ENCODE data around the gene CA10.

CA10 gene

GRCh38 chr17:52096056-52096455 is 62.5 kb downstream of the CA10 start:
- TF ChIP-seq, protein P1, sequence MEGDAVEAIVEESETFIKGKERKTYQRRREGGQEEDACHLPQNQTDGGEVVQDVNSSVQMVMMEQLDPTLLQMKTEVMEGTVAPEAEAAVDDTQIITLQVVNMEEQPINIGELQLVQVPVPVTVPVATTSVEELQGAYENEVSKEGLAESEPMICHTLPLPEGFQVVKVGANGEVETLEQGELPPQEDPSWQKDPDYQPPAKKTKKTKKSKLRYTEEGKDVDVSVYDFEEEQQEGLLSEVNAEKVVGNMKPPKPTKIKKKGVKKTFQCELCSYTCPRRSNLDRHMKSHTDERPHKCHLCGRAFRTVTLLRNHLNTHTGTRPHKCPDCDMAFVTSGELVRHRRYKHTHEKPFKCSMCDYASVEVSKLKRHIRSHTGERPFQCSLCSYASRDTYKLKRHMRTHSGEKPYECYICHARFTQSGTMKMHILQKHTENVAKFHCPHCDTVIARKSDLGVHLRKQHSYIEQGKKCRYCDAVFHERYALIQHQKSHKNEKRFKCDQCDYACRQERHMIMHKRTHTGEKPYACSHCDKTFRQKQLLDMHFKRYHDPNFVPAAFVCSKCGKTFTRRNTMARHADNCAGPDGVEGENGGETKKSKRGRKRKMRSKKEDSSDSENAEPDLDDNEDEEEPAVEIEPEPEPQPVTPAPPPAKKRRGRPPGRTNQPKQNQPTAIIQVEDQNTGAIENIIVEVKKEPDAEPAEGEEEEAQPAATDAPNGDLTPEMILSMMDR (conservative IDR thresholded peaks at IDR 0.05): no peak
- H3K27ac ChIP-seq: no peak overlapping the region

DNA sequence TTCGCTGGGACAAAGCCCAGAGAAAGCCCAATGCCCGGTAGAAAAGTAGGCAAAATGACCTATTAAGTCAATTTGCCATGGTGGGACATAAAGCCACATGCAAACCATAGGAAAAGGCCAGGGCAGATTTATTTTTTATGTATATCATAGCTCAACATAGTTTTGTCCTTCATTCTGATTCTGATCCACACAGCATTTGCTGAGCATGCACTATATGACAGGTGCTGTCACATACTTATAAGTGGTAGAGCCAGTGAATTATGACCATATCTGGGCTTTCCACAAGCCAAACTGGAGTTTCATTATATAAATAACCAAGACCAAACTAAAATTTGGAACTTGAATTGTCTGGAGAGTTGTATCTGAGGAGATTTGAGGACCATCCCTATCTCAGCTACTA is 74.3 kb downstream of the CA10 start:
- no peak overlapping the region for H3K27ac ChIP-seq
- TF ChIP-seq, protein P1 (conservative IDR thresholded peaks at IDR 0.05): no peak

DNA sequence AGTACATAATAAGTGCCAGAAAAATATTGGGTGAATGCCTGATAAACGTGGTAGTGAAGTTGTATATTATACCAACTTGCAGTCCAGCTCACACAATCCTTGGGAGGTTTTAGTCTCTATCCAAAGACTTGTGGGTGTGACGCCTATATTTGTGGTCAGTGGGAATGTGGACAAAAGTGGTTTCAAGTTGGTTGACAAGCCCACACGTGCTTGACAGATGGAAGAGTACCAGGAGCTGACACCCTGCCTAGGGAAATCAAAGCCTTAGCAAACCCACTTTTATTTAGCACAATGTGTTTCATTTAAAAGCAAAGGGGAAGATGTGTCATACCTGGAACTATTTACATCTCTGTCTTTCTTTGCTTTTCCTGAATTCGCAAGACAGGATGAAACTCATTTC is 79.0 kb downstream of the CA10 start:
- no peak overlapping the region for H3K27ac ChIP-seq
- TF ChIP-seq, protein P1 (conservative IDR thresholded peaks at IDR 0.05): no peak

DNA sequence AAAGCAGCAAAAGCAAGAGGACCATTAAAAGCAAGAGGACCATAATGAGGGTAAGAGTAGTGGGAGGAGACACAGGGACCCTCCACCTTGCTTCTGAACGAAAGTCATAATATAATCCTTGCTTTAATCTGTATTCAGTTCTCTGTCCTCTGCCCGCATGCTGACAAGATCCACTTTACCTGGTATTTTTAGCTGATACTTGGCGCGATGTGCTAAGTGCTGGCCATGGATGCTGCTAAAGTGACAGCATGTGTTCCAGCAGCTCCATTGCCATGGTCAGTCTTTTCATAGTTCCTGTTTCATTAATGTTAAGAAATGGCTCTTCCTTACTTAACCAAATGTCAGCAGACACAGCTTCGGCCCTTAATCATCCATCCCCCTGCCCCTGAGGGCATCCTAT is 86.8 kb downstream of the CA10 start:
- no peak overlapping the region for H3K27ac ChIP-seq
- TF ChIP-seq, protein P1 (conservative IDR thresholded peaks at IDR 0.05): no peak

DNA sequence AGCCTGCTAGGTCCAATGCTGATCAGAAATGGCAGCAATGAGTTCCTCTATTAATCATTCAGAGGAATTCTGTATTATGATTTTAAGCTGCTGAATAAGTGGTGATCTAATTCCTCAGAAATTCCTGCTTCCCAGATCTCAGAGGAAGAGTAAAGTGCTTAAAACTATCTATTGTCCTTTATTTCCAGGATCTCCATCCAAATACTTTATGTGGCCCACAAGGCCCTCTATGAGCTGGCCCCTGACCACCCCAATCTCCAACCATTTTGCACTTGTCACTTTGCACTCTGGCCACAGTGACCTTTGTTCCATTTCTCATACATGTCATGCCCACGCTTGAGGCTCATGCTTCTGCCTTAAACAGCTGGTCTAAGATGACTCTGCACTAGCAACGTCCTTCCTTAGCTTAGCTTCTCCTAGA is 93.7 kb downstream of the CA10 start:
- TF ChIP-seq, protein P1 (conservative IDR thresholded peaks at IDR 0.05): no peak
- H3K27ac ChIP-seq: no peak overlapping the region

DNA sequence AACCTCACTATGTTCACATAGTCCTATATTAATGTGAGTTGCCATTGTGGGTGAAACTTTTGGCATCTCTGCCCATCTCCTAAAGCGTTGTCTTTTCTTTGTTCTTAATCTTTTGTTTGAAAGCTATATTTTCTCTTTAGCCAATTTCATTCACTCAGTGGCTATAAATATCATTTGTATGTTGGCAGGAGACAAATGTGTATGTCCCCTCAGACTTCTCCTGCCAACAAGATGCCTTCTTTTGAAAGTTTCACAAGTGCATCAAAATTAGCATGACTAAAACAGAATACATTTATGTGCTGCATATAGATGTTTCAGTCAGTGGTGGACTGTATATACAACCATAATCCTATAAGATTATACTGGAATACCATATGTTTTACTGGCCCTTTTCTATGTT is 109.0 kb downstream of the CA10 start:
- TF ChIP-seq, protein P1 (conservative IDR thresholded peaks at IDR 0.05): no peak
- no peak overlapping the region for H3K27ac ChIP-seq

- TF ChIP-seq, protein P1 (conservative IDR thresholded peaks at IDR 0.05): no peak
Measured at GRCh38 chr17:52049051-52049450, 109.5 kb downstream of the CA10 start.

More at GRCh38 chr17:52049051-52049450, 109.5 kb downstream of the CA10 start:
- no peak overlapping the region for H3K27ac ChIP-seq

All from VCaP (cell line).